GM18907 (cell line): ENCODE measurements around the gene FHIT.

Experiments used
- ATAC-seq: cut with Tn5 transposase; IDR thresholded peaks from one replicate; pipeline ENCODE4 v1.9.1; 2021; ENCODE audit warnings: mild to moderate bottlenecking, moderate library complexity; ENCODE audit not compliant: unreplicated experiment

Gene FHIT

GRCh38 chr3:60154011-60154410 lies 1097.2 kb downstream of the FHIT start:
- no peak for ATAC-seq

GRCh38 chr3:60153221-60153999 lies 1097.8 kb downstream of the FHIT start:
- ATAC-seq, result no peak

DNA sequence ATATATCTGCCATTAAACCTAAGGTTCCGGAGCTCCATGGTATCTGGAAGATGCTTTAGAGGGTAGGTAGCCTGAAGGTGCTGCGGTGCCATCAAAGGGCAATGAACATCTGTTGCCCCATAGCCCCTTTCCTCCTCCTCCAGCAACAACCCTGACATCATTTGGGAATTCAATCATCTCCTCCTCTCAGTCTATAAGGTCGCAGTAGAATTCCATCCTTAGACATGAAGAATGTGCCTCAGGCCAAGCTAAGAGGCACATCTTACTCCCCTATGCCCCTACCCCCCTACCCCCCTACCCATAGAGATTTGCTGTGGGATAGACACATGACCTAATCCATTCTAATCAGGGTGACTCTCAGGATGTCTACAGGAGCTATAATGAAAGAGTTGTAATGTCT lies 1101.8 kb downstream of the FHIT start:
- ATAC-seq, result no peak

DNA sequence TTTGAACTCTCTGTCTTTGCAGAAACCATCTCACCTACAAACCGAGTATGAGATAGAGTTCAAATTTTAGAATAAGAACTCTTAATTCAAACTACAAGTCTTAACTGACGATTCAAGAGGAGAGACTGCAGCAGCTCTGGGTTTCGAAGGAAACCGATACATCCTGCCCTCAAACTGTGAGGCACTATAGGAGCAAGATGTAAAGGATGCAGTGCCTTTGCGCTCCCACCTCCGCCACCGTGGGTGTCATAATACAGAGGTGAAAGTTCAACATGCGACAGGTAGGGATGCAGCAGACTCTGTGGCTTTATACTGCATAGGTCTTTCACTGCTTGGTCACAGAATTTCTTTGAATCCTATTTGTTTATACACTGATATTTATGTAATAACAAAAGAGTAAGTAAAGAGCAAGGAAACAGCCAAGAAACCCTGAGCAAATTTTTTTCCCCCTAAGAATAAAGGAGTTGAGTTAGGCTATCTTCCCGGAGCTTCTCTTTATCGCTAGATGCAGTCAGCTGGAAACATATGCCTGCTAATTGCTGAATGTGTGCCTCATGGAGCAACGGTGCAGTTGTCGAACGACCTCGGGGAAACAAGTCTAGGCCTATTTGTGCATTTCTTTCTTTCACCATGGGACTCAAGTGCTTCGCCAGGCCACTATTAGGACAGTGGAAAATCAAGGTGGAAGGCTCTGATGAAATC lies 1103.9 kb downstream of the FHIT start:
- no peak for ATAC-seq

DNA sequence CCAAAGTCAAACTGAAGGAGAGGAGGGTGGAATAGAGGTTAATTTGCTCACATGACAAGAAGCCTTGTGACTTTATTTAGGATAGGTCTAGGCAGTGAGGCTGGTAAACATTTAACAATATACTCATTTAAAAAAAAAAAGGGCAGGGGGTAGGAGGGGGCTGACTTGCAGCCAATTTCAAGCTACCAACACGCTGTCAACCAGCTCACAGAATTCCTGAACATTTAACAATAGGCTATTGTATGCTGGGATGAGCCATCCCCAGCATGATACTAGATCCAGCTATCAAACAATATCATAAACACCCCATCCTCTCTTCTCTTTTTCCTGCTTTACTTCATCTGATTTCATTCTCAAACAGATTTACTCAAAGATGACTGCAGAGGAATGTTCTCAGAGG lies 1105.1 kb downstream of the FHIT start:
- ATAC-seq, result no peak

- ATAC-seq, result no peak
Observed at GRCh38 chr3:60144071-60144470, 1107.2 kb downstream of the FHIT start.

GRCh38 chr3:60142009-60142408 lies 1109.2 kb downstream of the FHIT start:
- no peak for ATAC-seq

- no peak for ATAC-seq
Observed at GRCh38 chr3:60140160-60140559, 1111.1 kb downstream of the FHIT start.

- ATAC-seq, result no peak
Observed at GRCh38 chr3:60136601-60137000, 1114.7 kb downstream of the FHIT start.

GRCh38 chr3:60135474-60135873 lies 1115.8 kb downstream of the FHIT start:
- no peak for ATAC-seq

GRCh38 chr3:60133269-60134162 lies 1117.7 kb downstream of the FHIT start:
- no peak for ATAC-seq

DNA sequence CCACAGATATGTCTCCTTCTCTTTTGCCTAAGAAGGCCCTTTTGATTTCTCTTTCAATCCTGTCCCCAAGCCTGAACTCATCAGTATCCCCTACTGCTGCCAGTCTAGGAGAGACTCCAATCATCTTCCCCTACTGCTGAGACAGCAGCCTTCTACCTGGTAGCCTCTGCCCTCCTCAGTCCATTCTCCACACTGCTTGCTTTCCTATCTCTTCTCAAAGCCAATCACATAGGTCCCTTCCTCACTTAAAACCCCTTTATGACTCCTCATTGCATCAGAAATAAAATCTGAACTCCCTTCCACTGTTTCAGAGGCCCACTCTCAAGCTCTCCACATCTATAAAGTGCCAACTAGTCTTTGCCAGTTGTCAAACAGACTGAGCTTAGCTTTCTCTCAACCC lies 1119.6 kb downstream of the FHIT start:
- no peak for ATAC-seq

DNA sequence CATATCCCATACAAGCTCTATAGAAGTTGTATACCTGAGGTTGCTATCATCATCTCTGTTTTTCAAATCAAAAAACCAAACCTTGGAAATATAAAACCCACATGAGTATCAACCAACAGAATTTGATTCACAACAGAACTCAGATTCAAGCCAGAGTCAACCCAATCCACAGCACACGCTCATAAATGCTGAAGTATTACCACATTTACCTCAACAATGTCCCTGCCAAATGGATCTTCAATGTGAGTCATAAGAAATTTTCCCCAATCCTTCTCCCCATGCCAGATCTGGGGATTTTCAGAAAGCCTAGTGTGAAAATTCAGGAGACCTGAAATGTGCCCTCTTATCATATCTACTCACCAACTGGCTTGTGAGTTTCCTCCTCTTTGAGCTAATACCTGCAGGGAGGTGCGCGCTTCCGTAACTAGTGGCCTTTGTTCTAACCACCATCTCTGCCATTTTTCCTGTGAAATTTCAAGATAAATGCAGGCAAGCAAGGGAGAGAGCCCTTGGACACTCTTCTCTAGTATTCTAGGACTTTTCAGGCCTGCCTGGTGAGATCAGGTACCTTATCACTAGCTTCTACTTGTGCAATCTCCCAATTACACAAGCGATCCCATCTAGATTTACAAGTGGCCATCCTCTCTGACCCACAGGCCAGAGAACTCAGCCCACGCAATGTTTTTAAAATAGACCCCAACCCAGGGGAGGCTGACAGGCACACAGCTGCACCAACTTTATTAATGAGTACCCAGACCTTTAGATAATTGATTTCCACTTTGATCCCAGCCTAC lies 1124.5 kb downstream of the FHIT start:
- no peak for ATAC-seq

DNA sequence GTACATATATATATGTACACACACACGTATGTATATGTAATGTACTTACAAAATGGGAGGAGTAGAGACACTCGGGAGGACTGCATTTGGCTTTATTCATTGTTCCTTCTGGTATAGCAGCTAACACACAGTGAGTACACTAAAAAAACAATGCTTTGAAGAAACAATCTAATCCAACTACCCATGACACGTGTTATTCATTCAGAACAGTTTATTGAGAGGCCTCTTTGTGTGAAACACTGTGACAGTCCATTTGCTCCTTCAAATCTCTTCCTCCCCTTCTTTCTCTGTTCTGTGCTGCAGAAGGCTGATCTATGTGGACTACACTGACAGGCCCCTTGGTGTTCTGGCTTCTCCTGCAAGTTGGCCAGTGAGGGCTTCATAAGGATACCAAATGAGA lies 1125.6 kb downstream of the FHIT start:
- no peak for ATAC-seq

DNA sequence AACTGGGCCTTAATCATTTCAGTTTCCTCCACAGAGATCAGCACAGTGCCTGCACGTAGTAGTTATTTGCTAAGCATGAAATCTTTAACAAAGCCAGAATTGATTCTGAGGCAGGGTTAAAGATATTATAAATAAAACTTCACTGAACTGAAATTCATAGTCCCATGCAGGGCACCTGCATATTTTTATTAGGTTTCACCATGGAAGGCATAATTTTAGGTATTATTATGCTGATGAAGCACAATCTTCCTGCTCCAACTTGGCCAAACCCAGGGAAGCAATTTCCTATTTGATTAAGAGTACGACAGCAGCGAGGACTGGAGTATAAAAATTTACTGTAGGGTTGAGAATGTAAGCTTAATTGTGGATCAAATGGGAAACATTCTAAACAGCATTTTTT lies 1131.0 kb downstream of the FHIT start:
- no peak for ATAC-seq

- no peak for ATAC-seq
Observed at GRCh38 chr3:60114191-60114590, 1137.1 kb downstream of the FHIT start.

DNA sequence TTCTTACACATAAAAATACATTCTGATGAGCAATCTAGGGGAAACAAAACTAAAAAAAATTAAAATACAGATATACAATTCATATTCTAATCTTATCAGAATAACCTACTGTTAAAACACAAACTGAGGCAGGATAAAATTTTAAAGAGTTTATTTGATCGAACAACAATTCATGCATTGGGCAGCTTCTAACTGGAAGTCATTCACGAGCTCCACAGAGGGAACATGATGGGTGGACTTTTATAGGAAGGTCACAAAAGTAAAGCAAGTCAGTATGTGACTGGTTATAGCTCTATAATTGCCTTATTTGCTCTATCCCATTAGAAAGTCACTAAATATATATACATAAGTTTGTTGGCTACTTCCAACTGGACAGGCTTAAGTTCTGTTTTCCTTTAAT lies 1144.0 kb downstream of the FHIT start:
- ATAC-seq, result no peak

DNA sequence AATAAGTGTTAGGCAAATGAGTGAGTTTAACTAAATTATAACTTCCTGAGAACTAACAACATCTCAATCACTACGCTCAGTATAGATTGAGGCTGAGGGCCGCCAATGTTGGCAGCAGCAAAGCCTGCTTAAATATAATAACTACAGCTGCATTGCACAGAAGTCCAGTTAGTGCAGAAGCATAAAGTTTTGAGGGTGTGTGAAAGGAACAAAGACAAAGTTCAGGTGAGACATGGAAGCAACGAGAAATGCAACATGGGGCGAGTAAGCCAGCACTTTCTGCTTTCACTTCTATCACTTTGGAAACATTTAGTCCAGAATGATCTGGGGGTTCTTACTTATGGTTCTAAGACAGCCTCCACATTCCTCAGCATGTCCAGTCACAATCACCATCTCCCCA lies 1149.1 kb downstream of the FHIT start:
- ATAC-seq, result no peak

GRCh38 chr3:60101621-60102020 lies 1149.6 kb downstream of the FHIT start:
- no peak for ATAC-seq

GRCh38 chr3:60096403-60096802 lies 1154.8 kb downstream of the FHIT start:
- ATAC-seq, result no peak

DNA sequence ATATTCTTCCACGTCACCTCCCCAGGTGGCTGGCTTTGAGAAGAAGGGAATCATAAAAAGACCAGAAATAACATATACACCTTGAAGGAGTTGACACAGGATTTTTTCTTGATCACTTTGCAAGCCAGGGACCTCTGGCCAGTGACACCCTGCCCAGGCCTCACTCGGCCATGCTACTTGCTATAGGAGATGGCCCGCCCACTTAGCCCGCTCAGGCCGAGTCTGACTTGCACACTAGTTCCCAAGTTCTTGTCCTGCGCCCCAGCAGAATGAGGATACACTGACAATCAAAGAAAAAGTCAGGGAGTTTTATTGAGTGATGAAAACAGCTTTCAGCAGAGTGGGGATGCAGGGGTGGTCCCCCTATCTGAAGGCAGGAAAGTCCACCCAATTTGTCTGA lies 1155.3 kb downstream of the FHIT start:
- ATAC-seq, result no peak
